IMR-90 (cell line): ENCODE data around the gene RESF1. TPM values are rescaled to one million over a fixed set of nuclear protein-coding genes. Genes with fewer than 3 reads are reported as not detected.

Source experiments
- ATAC-seq: fragments of 200-7000 bp; cut with Tn5 transposase; 2 replicates; pipeline ENCODE4 v1.9.1; 2020; ENCODE audit warnings: low read depth, mild to moderate bottlenecking, moderate library complexity
- BruUV-seq: library from RNA; stranded (reverse); fragments of 400-500 nt; replicated peaks from 2 replicates; lab custom pipeline; 2021; lab: Mats Ljungman, UMichigan
- CTCF ChIA-PET: fragments of 300-600 bp; formaldehyde crosslinking; extraction: SDS; loops from one replicate; lab custom pipeline; 2021; ENCODE audit warnings: antibody characterized with exemption; lab: Yijun Ruan, JAX
- POLR2A ChIA-PET: fragments of 300-600 bp; sonication (Branson Sonifier 250); formaldehyde crosslinking; loops from one replicate; lab custom pipeline; 2022; ENCODE audit warnings: antibody characterized with exemption; ENCODE audit not compliant: unreplicated experiment; lab: Charles Lee
- DNase-seq: peaks from one replicate; pipeline ENCODE4 v3.0.0; 2013
- H2AFZ ChIP-seq: replicated peaks from 2 replicates; pipeline ENCODE3; 2013; ENCODE audit warnings: low read length, mild to moderate bottlenecking; ENCODE audit not compliant: poor library complexity
- H2AK5ac ChIP-seq: 2 replicates; pipeline ENCODE4 v1.6.1; 2013; ENCODE audit warnings: low read depth, low read length, inconsistent platforms
- H2AK9ac ChIP-seq: replicated peaks from 2 replicates; pipeline ENCODE3; 2013; ENCODE audit warnings: mild to moderate bottlenecking, low read depth, low read length, moderate library complexity; ENCODE audit not compliant: poor library complexity
- H2BK120ac ChIP-seq: 2 replicates; pipeline ENCODE4 v1.6.1; 2013; ENCODE audit warnings: low read depth, low read length, inconsistent platforms
- H2BK15ac ChIP-seq: 3 replicates; pipeline ENCODE4 v1.6.1; 2013; ENCODE audit warnings: low read depth, low read length, inconsistent platforms
- H2BK20ac ChIP-seq: 2 replicates; pipeline ENCODE4 v1.6.1; 2013; ENCODE audit warnings: low read depth, mild to moderate bottlenecking, inconsistent platforms, low read length, moderate library complexity
- H2BK5ac ChIP-seq: 2 replicates; pipeline ENCODE4 v1.6.1; 2013; ENCODE audit warnings: mild to moderate bottlenecking, low read depth, low read length, inconsistent platforms; ENCODE audit not compliant: poor library complexity, severe bottlenecking
- H3K14ac ChIP-seq: replicated peaks from 2 replicates; pipeline ENCODE4 v1.6.1; 2013; ENCODE audit warnings: low read depth, low read length, inconsistent platforms
- H3K18ac ChIP-seq: 2 replicates; pipeline ENCODE4 v1.6.1; 2013; ENCODE audit warnings: low read depth, low read length, control low read depth
- H3K23ac ChIP-seq: 2 replicates; pipeline ENCODE4 v1.6.1; 2013; ENCODE audit warnings: low read depth, low read length, inconsistent platforms
- H3K27ac ChIP-seq: 2 replicates; pipeline ENCODE4 v1.5.1; 2013; ENCODE audit warnings: mild to moderate bottlenecking, control low read depth, low read length; ENCODE audit not compliant: insufficient read depth
- H3K27me3 ChIP-seq: 2 replicates; pipeline ENCODE4 v1.6.1; 2013; ENCODE audit warnings: low read length; ENCODE audit not compliant: control insufficient read depth, insufficient read depth
- H3K36me3 ChIP-seq: 2 replicates; pipeline ENCODE4 v1.6.1; 2013; ENCODE audit warnings: low read length, mixed read lengths; ENCODE audit not compliant: control insufficient read depth, insufficient read depth
- H3K4ac ChIP-seq: 2 replicates; pipeline ENCODE4 v1.6.1; 2013; ENCODE audit warnings: low read depth, low read length, inconsistent platforms
- H3K4me1 ChIP-seq: 2 replicates; pipeline ENCODE4 v1.6.1; 2013; ENCODE audit warnings: low read length, mixed read lengths; ENCODE audit not compliant: control insufficient read depth, insufficient read depth
- H3K4me2 ChIP-seq: 2 replicates; pipeline ENCODE4 v1.6.1; 2013; ENCODE audit warnings: low read depth, mild to moderate bottlenecking, control low read depth, low read length, moderate library complexity
- H3K4me3 ChIP-seq: 2 replicates; pipeline ENCODE4 v1.5.1; 2013; ENCODE audit warnings: low read depth, mild to moderate bottlenecking, control low read depth, low read length, moderate library complexity; ENCODE audit not compliant: insufficient read depth
- H3K56ac ChIP-seq: 2 replicates; pipeline ENCODE4 v1.6.1; 2013; ENCODE audit warnings: low read length, inconsistent platforms; ENCODE audit not compliant: insufficient read depth; ENCODE audit errors: extremely low read depth
- H3K79me1 ChIP-seq, 2 experiments: 2 replicates each; pipeline ENCODE4 v1.6.1; 2013; ENCODE audit warnings: low read length in 2 of 2, inconsistent platforms in 1 of 2, low read depth in 1 of 2
- H3K9ac ChIP-seq: 2 replicates; pipeline ENCODE4 v1.6.1; 2013; ENCODE audit warnings: low read depth, low read length, control low read depth
- H3K9me1 ChIP-seq: 2 replicates; pipeline ENCODE4 v1.6.1; 2013; ENCODE audit warnings: low read length, inconsistent platforms; ENCODE audit not compliant: insufficient read depth
- H3K9me3 ChIP-seq: 2 replicates; pipeline ENCODE4 v1.6.1; 2013; ENCODE audit warnings: low read length; ENCODE audit not compliant: control insufficient read depth, insufficient read depth
- H4K20me1 ChIP-seq: 2 replicates; pipeline ENCODE4 v1.6.1; 2013; ENCODE audit warnings: low read length, inconsistent platforms; ENCODE audit not compliant: insufficient read depth
- H4K5ac ChIP-seq: 2 replicates; pipeline ENCODE4 v1.6.1; 2013; ENCODE audit warnings: mild to moderate bottlenecking, low read depth, low read length, control low read depth
- H4K8ac ChIP-seq, 2 experiments: 2 replicates each; pipeline ENCODE4 v1.6.1; 2013; ENCODE audit warnings: low read depth in 2 of 2, low read length in 2 of 2, control low read depth in 1 of 2, inconsistent platforms in 1 of 2
- H4K91ac ChIP-seq: 2 replicates; pipeline ENCODE4 v1.6.1; 2013; ENCODE audit warnings: low read depth, low read length, inconsistent platforms; ENCODE audit not compliant: insufficient read depth
- BHLHE40 ChIP-seq: fragments of 150-350 bp; IDR thresholded peaks from 2 replicates; pipeline ENCODE4 v1.6.1; 2016; ENCODE audit warnings: mild to moderate bottlenecking, low read depth, low read length
- CEBPB ChIP-seq: IDR thresholded peaks from 2 replicates; pipeline ENCODE4 v1.6.1; 2012; ENCODE audit warnings: low read depth, low read length, improper control_type of control experiment
- CHD1 ChIP-seq: IDR thresholded peaks from 2 replicates; pipeline ENCODE4 v1.6.1; 2012; ENCODE audit warnings: low read depth, low read length, improper control_type of control experiment
- CTCF ChIP-seq: conservative IDR thresholded peaks from 2 replicates; pipeline ENCODE4 v1.5.1; 2012; ENCODE audit warnings: mild to moderate bottlenecking, low read depth, low read length, improper control_type of control experiment
- ELK1 ChIP-seq: fragments of 150-350 bp; IDR thresholded peaks from 2 replicates; pipeline ENCODE4 v1.6.1; 2016; ENCODE audit warnings: low read depth, mild to moderate bottlenecking, low read length, moderate library complexity, borderline replicate concordance
- FOS ChIP-seq: fragments of 150-350 bp; IDR thresholded peaks from 2 replicates; pipeline ENCODE4 v1.6.1; 2016; ENCODE audit warnings: low read depth, low read length
- MAFK ChIP-seq: IDR thresholded peaks from 2 replicates; pipeline ENCODE4 v1.6.1; 2012; ENCODE audit warnings: low read depth, low read length, improper control_type of control experiment
- MAZ ChIP-seq: IDR thresholded peaks from 2 replicates; pipeline ENCODE4 v1.6.1; 2012; ENCODE audit warnings: low read depth, mild to moderate bottlenecking, low read length, improper control_type of control experiment, moderate library complexity, borderline replicate concordance
- MXI1 ChIP-seq: IDR thresholded peaks from 2 replicates; pipeline ENCODE4 v1.6.1; 2012; ENCODE audit warnings: low read depth, mild to moderate bottlenecking, low read length, moderate library complexity, borderline replicate concordance
- NFE2L2 ChIP-seq: fragments of 150-350 bp; IDR thresholded peaks from 2 replicates; pipeline ENCODE4 v1.6.1; 2016; ENCODE audit warnings: low read depth, mild to moderate bottlenecking, low read length
- POLR2A ChIP-seq: IDR thresholded peaks from 2 replicates; pipeline ENCODE4 v1.6.1; 2012; ENCODE audit warnings: mild to moderate bottlenecking, low read depth, low read length
- RAD21 ChIP-seq: IDR thresholded peaks from 2 replicates; pipeline ENCODE4 v1.6.1; 2012; ENCODE audit warnings: low read length, improper control_type of control experiment
- RCOR1 ChIP-seq: IDR thresholded peaks from 2 replicates; pipeline ENCODE4 v1.6.1; 2012; ENCODE audit warnings: mild to moderate bottlenecking, low read length, improper control_type of control experiment; ENCODE audit not compliant: insufficient replicate concordance
- RFX5 ChIP-seq: IDR thresholded peaks from 2 replicates; pipeline ENCODE4 v1.8.0; 2012; ENCODE audit warnings: low read depth, mild to moderate bottlenecking, low read length, moderate library complexity
- SMC3 ChIP-seq: fragments of 150-350 bp; IDR thresholded peaks from 2 replicates; pipeline ENCODE4 v1.6.1; 2016; ENCODE audit warnings: low read depth, mild to moderate bottlenecking, antibody characterized with exemption, low read length, moderate library complexity
- USF2 ChIP-seq: fragments of 150-350 bp; IDR thresholded peaks from 2 replicates; pipeline ENCODE4 v1.6.1; 2017; ENCODE audit warnings: mild to moderate bottlenecking, antibody characterized with exemption, low read length, low read depth
- WGBS, 2 experiments: methylation state at CpG; one replicate each; pipeline versions ENCODE4 v1.1.5 to v1.1.7; 2013; ENCODE audit warnings: missing lambda C conversion rate in 2 of 2; ENCODE audit not compliant: insufficient read length in 1 of 2; ENCODE audit errors: extremely low coverage in 2 of 2; 5-methylcytosine and 5-hydroxymethylcytosine counted together
- dilution Hi-C: fragments of 300-500 bp; cut with HindIII; formaldehyde crosslinking; loops from one replicate; pipeline ENCODE4 v1.14.3; 2018; ENCODE audit warnings: low sequenced_read_pairs; ENCODE audit not compliant: unreplicated experiment
- in situ Hi-C: fragments of 300-500 bp; cut with MboI; formaldehyde crosslinking; loops from 3 replicates; pipeline ENCODE4 v1.14.3; 2019; ENCODE audit warnings: low sequenced_read_pairs, inconsistent platforms, mixed read lengths
- intact Hi-C: fragments of 100-400 bp; cut with micrococcal nuclease; formaldehyde crosslinking; loops from 2 replicates; pipeline ENCODE4 v1.10.0; 2022
- polyA plus RNA-seq, 3 experiments: library from polyadenylated mRNA; depleted of rRNA; stranded (reverse); fragments of >200 nt; gene quantifications; 2 replicates each; pipeline ENCODE4 v1.2.3, GENCODE V29; 2012; ENCODE audit warnings: low replicate concordance in 1 of 3
- total RNA-seq: library from RNA; depleted of rRNA; stranded (reverse); fragments of >200 nt; gene quantifications from 2 replicates; pipeline ENCODE4 v1.2.3, GENCODE V29; 2012

Gene RESF1
- total and polyA plus RNA-seq, 2 of the 4 experiments (the other 2 are of a cell fraction): 5.0 to 7.3 TPM

DNA sequence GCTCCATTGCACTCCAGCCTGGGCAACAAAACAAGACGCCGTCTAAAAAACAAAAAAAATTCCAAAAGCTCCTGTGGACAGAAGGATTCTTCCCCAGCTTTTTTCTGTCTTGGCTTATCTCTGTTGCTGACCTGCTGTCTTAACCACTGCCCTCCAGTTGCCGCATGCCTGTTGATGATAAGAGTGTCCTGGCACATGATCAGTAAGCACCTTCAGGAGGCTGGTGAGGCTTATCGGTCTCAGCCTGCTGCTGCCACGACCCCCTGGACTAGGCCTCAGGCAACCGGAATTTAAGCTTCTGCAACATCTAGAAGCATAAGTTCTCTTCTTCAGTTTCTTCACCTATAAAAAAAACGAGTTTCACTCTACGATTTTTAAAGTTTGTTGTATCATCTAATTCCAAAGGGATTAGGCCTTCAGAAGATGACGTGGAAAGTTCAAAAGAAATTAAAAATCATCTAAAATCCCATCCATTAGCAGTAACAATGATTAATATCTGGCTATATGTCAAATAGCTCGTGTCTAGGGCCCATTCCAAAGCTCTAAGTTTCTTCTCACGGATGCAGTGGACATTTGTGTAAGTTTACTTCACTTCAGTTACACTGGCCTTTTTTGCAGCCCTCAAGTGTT, 46.4 kb downstream of the RESF1 start:
- dilution Hi-C loops (no loop called here), in situ Hi-C loops (no loop called here), intact Hi-C loops (no loop called here)
- Histone ChIP-seq H2AK5ac (no peak overlapping the region), H2BK20ac (no peak overlapping the region), H3K23ac (no peak overlapping the region), H2AFZ (no peak overlapping the region), H3K9me1 (no peaks in the 10 kb centered on the region), H3K4me3 (no peak overlapping the region), H2AK9ac (no peak overlapping the region), H3K56ac (no peak overlapping the region), H4K8ac (no peak overlapping the region), H3K14ac (no peak overlapping the region), H2BK15ac (no peak overlapping the region), H3K18ac (no peak overlapping the region), H3K4me2 (no peak overlapping the region), H3K4ac (no peak overlapping the region), H3K27ac (no peak overlapping the region), H3K79me1 (no peaks in the 10 kb centered on the region), H4K5ac (no peak overlapping the region), H3K36me3 (no peaks in the 10 kb centered on the region), H3K9ac (no peak overlapping the region), H4K91ac (no peak overlapping the region), H3K27me3 (no peaks in the 10 kb centered on the region), H3K4me1 (peaks cover 2% of the 10 kb centered on the region; the same call in 1 of the 2 replicates), H4K20me1 (no peaks in the 10 kb centered on the region), H2BK120ac (no peak overlapping the region), H2BK5ac (no peak overlapping the region), H3K9me3 (no peaks in the 10 kb centered on the region)
- DNase-seq (no peak), ATAC-seq (peak; percentile 35; the same call in 1 of the 2 replicates)
- ChIA-PET CTCF (interaction anchor here (0.6 to 1.1 kb wide), 3 partner anchors 9 to 45 kb away, joined by 4 to 8 read pairs (median 5); no protein-coding TSS in a partner anchor), POLR2A (no interaction called here)
- WGBS, 2 experiments: 16% methylated on average over 3 of the region's 11 CpGs; no CpG with 5 or more reads in 1 of the 2 experiments
- TF ChIP-seq RCOR1 (no peak), CHD1 (no peak), NFE2L2 (no peak), SMC3 (no peak), MAFK (no peak), CTCF (no peak), MXI1 (no peak), BHLHE40 (no peak), FOS (no peak), MAZ (no peak), RFX5 (no peak), RAD21 (no peak), CEBPB (no peak), POLR2A (no peak), ELK1 (no peak), USF2 (no peak)
- no TSS peak for BruUV-seq
